Activated naive CD4-positive, alpha-beta T cell treated with anti-CD3 and anti-CD28 coated beads, Interleukin-2, amount 50 U/mL, for 24 hours (primary cell): ENCODE data around the gene TFF1.

Experiments used
- H3K27ac Mint-ChIP-seq: one replicate; pipeline ENCODE4 v1.8.0; 2021; ENCODE audit warnings: mild to moderate bottlenecking, mixed read lengths
- H3K27me3 Mint-ChIP-seq: one replicate; pipeline ENCODE4 v1.8.0; 2021; ENCODE audit warnings: mixed read lengths
- H3K36me3 Mint-ChIP-seq: one replicate; pipeline ENCODE4 v1.8.0; 2021; ENCODE audit warnings: mixed read lengths
- H3K4me1 Mint-ChIP-seq: one replicate; pipeline ENCODE4 v1.8.0; 2021; ENCODE audit warnings: mixed read lengths
- H3K4me3 Mint-ChIP-seq: one replicate; pipeline ENCODE4 v1.8.0; 2021; ENCODE audit warnings: mild to moderate bottlenecking, mixed read lengths
- H3K9me3 Mint-ChIP-seq: one replicate; pipeline ENCODE4 v1.8.0; 2021; ENCODE audit warnings: mixed read lengths

TFF1 gene

DNA sequence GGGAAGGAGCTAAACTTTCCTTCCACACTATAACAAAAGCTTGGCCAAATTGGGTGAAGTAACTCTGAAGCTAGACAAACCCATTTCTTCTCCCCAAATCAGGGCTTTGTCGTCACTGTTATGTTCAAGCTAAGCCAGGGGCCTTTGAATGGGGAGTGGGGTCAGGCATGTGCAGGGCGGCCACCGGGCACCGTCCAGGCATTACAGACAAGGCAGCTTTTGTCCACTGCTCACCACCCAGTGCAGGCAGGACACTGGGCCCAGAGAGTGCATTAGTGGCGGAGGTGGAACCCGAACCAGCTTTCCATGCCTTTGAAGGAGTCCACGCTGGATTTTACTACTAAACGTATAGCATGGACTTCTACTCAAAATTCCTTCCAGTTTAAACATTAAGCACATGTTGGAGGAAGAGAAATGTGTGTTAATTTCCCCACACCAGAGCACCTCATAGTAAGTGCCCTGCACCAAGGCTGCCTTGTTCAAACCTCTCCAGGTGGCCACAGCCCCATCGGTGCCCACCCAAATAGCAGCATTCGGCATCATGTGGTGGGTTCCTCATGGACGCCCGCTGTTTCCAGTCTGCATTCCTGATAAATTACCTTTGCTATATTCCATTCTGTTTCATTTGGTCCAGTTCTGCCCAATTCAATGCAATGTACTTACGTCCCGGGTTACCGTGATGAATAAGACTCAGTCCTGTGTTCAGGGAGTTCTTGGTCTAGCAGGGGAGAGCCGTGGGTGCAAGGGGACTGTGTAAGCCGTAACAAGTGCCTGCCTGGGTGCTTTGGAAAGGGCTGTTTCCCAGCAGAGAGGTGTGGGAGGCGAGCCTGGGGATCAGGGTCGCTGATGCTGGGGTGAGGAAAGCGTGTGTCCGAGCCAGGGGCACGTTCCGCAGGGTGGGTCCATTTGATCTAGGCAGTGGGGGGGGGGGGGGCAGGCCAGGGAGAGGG lies 39.0 kb upstream of the TFF1 start:
- peaks cover 5% of the 10 kb centered on the region for H3K9me3 Mint-ChIP-seq
- H3K27ac Mint-ChIP-seq = peak overlapping the region; percentile 96
- peaks cover 75% of the 10 kb centered on the region for H3K4me1 Mint-ChIP-seq
- peak overlapping the region; percentile 89 for H3K4me3 Mint-ChIP-seq
- no peaks in the 10 kb centered on the region for H3K27me3 Mint-ChIP-seq
- peaks cover 13% of the 10 kb centered on the region for H3K36me3 Mint-ChIP-seq

- Mint-ChIP-seq H3K4me1 (peaks cover 73% of the 10 kb centered on the region), H3K9me3 (peaks cover 5% of the 10 kb centered on the region), H3K27ac (peak overlapping the region; percentile 90), H3K36me3 (peaks cover 9% of the 10 kb centered on the region), H3K4me3 (peak overlapping the region; percentile 89), H3K27me3 (no peaks in the 10 kb centered on the region)
Measured at GRCh38 chr21:42404539-42404938, 38.2 kb upstream of the TFF1 start.

DNA sequence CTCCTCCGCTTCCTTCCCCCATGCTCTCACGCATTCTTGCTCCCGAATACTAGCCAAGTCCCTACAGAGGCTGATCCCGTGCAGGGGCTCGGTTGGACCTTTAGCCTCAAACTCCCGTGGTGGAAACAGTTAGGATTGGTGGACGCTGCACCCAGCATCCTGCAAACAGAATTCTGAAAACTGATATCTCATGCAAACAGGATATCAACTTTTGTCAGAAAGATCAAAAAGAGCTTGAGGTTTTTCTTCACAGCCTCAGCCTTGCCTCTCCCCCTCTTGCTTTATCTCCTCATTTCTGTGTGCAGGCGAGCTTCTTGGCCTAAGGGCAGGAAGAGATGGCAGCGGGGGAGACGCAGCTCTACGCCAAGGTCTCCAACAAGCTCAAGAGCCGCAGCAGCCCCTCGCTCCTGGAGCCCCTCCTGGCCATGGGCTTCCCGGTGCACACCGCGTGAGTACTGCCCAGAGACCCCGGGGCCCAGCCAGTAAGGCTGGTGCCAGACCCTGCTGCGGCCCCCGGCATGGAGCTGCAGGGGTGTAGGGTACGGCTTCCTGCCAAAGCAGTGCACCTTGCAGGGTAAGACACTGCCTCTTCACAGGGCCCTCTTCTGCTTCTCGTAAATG lies 37.4 kb upstream of the TFF1 start, which contains the start of gene UBASH3A:
UBASH3A (plus strand) TSS at position 292 of the 621 bp plus-strand sequence; CDS start at position 336, 44 bp downstream.
- H3K9me3 Mint-ChIP-seq = peaks cover 5% of the 10 kb centered on the region
- H3K4me3 Mint-ChIP-seq = peak within 1 kb of the TSS; percentile 89
- H3K27me3 Mint-ChIP-seq = no peaks in the 10 kb centered on the region
- peaks cover 9% of the 10 kb centered on the region for H3K36me3 Mint-ChIP-seq
- peaks cover 75% of the 10 kb centered on the region for H3K4me1 Mint-ChIP-seq
- H3K27ac Mint-ChIP-seq = peak within 1 kb of the TSS; percentile 97

DNA sequence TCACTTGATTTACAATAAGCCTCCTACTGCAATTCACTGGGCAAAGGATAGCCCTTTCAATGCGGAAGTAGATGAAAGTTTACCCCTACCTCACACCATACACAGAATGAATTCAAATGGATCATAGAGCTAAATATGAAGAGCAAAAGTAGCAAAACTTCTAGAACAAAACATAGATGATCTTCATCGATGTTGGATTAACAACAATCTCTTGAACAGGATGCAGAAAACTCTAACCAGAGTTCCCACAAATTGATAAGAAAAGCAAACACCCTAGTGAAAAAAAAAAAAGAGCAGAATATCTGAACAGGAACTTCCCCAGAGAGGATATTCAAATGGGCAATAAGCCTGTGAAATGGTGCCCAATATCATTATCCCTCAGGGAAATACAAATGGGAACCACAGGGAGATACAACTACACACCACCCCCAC lies 35.5 kb upstream of the TFF1 start:
- Mint-ChIP-seq H3K9me3 (peaks cover 5% of the 10 kb centered on the region), H3K4me1 (peaks cover 75% of the 10 kb centered on the region), H3K36me3 (peaks cover 8% of the 10 kb centered on the region), H3K4me3 (peak overlapping the region; percentile 19), H3K27ac (peak overlapping the region; percentile 90), H3K27me3 (no peaks in the 10 kb centered on the region)

- no peaks in the 10 kb centered on the region for H3K27me3 Mint-ChIP-seq
- peaks cover 69% of the 10 kb centered on the region for H3K4me1 Mint-ChIP-seq
- peak overlapping the region; percentile 51 for H3K27ac Mint-ChIP-seq
- H3K4me3 Mint-ChIP-seq = peak overlapping the region; percentile 23
- H3K36me3 Mint-ChIP-seq = peaks cover 4% of the 10 kb centered on the region
- H3K9me3 Mint-ChIP-seq = peaks cover 5% of the 10 kb centered on the region
Measured at GRCh38 chr21:42401154-42401553, 34.8 kb upstream of the TFF1 start.

- Mint-ChIP-seq H3K27ac (peak overlapping the region; percentile 86), H3K4me3 (peak overlapping the region; percentile 33), H3K27me3 (no peaks in the 10 kb centered on the region), H3K36me3 (peaks cover 4% of the 10 kb centered on the region), H3K4me1 (peaks cover 66% of the 10 kb centered on the region), H3K9me3 (peaks cover 5% of the 10 kb centered on the region)
Measured at GRCh38 chr21:42400525-42400924, 34.2 kb upstream of the TFF1 start.

GRCh38 chr21:42398436-42399028 lies 32.2 kb upstream of the TFF1 start:
- Mint-ChIP-seq H3K27me3 (no peaks in the 10 kb centered on the region), H3K27ac (peak overlapping the region; percentile 73), H3K4me1 (peaks cover 63% of the 10 kb centered on the region), H3K4me3 (peak overlapping the region; percentile 17), H3K36me3 (peaks cover 4% of the 10 kb centered on the region), H3K9me3 (peaks cover 5% of the 10 kb centered on the region)

DNA sequence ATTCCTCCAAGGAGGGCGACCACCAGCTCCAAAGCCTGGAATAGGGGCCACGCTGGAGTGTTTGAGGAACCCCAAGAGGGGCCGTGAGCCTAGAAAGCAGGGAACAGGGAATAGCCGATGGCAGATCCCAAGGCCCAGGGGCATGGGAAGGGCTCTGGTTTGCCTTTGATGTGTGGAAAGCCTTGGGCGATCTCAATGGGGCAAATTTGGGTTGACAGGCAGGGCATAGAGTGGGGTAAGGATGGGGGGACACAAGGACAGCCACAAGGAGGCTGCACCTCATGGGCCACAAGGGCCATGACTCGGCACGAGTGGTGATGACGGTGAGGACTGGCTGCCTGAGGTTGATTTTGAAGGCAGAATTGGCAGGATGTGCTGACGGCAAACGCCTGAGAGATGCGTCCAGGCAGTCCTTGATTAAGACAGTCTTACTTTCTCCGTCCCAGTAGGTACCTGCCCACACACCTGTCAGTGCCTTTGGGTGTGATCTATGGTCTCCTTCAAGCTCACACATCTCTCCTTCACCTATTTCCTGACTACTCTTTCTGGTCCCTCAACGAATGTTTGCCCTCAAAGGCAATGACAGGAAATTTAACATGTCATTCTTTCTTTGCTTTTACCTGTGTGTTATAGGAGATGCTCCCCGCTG lies 31.5 kb upstream of the TFF1 start:
- Mint-ChIP-seq H3K27ac (peak overlapping the region; percentile 73), H3K36me3 (peaks cover 4% of the 10 kb centered on the region), H3K4me3 (peak overlapping the region; percentile 17), H3K27me3 (no peaks in the 10 kb centered on the region), H3K4me1 (peaks cover 65% of the 10 kb centered on the region), H3K9me3 (peaks cover 5% of the 10 kb centered on the region)

GRCh38 chr21:42396799-42397745 lies 30.7 kb upstream of the TFF1 start:
- Mint-ChIP-seq H3K27ac (peak overlapping the region; percentile 51), H3K27me3 (no peaks in the 10 kb centered on the region), H3K9me3 (peaks cover 5% of the 10 kb centered on the region), H3K36me3 (peaks cover 4% of the 10 kb centered on the region), H3K4me3 (no peak overlapping the region), H3K4me1 (peaks cover 65% of the 10 kb centered on the region)

DNA sequence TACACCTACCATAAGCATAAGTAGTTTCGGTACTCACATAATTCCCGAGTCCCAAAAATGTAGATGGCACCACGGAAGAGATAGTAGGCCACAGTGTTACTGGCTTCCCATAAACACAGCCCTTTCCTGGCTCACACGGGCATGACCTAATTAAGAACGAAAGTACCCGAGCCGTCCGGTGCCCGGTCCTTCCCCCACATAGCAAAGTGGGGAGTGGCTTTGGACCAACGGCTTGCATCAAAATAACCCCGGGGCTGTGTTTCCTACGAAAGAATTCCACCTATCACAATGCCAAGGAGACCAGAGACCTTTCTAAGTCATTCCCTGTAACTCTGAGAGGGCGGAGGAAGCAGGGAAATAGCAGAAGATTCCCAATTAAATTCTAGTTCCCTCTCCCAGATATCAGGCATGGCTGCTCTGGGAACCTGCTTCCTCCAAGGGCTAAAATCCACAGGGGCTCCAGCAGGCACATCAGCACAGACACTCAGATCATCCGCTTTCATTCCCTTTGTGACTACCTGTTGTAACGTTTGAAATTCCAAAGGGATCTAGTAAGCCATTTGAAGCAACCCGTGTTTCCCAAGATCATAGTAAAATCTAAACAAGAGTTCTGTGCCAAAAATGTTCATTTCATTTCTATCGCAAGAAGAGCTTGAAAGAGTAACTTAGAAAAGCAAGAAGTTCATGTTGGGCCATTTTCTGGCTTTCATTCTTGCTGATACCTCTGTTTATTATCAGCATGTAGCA lies 29.7 kb upstream of the TFF1 start, which contains the start of gene TMPRSS3:
TMPRSS3 (minus strand) TSS at position 148 of the 747 bp plus-strand sequence. CDS start 635 bp downstream, outside the sequence.
- no peak within 1 kb of the TSS for H3K4me3 Mint-ChIP-seq
- H3K27me3 Mint-ChIP-seq = no peaks in the 10 kb centered on the region
- no peak within 1 kb of the TSS for H3K27ac Mint-ChIP-seq
- H3K36me3 Mint-ChIP-seq = no peaks in the 10 kb centered on the region
- peaks cover 65% of the 10 kb centered on the region for H3K4me1 Mint-ChIP-seq
- no peaks in the 10 kb centered on the region for H3K9me3 Mint-ChIP-seq

GRCh38 chr21:42395302-42395701 lies 29.0 kb upstream of the TFF1 start:
- H3K27ac Mint-ChIP-seq = no peak overlapping the region
- no peaks in the 10 kb centered on the region for H3K27me3 Mint-ChIP-seq
- no peak overlapping the region for H3K4me3 Mint-ChIP-seq
- H3K4me1 Mint-ChIP-seq = peaks cover 66% of the 10 kb centered on the region
- no peaks in the 10 kb centered on the region for H3K9me3 Mint-ChIP-seq
- peaks cover 2% of the 10 kb centered on the region for H3K36me3 Mint-ChIP-seq

GRCh38 chr21:42393443-42393950 lies 27.2 kb upstream of the TFF1 start:
- Mint-ChIP-seq H3K9me3 (no peaks in the 10 kb centered on the region), H3K36me3 (peaks cover 2% of the 10 kb centered on the region), H3K4me3 (peak overlapping the region; percentile 75), H3K27me3 (no peaks in the 10 kb centered on the region), H3K27ac (peak overlapping the region; percentile 80), H3K4me1 (peaks cover 69% of the 10 kb centered on the region)

- no peaks in the 10 kb centered on the region for H3K27me3 Mint-ChIP-seq
- peaks cover 66% of the 10 kb centered on the region for H3K4me1 Mint-ChIP-seq
- peak overlapping the region; percentile 75 for H3K4me3 Mint-ChIP-seq
- H3K36me3 Mint-ChIP-seq = peaks cover 2% of the 10 kb centered on the region
- peak overlapping the region; percentile 80 for H3K27ac Mint-ChIP-seq
- no peaks in the 10 kb centered on the region for H3K9me3 Mint-ChIP-seq
Measured at GRCh38 chr21:42392731-42393442, 26.6 kb upstream of the TFF1 start.
